Natural killer cell (primary cell): ENCODE results near the gene GHRHR. TPM values are rescaled to one million over a fixed set of nuclear protein-coding genes. Genes with fewer than 3 reads are reported as not detected.

Experiments
- ATAC-seq, 3 donors: fragments of 150-1000 bp in 2 of 3; fragments of 200-7000 bp in 1 of 3; cut with Tn5 transposase; 1 replicate in 1 of 3; 2 replicates in 2 of 3; pipeline ENCODE4 v1.10.0; 2021; ENCODE audit warnings: mild to moderate bottlenecking in 2 of 3, moderate library complexity in 2 of 3
- DNase-seq, 2 donors: peaks; one replicate each; pipeline versions ENCODE4 v3.0.0 to v3.0.0-alpha.2; 2013 to 2021; ENCODE audit warnings: mixed read lengths in 1 of 2
- H3K27ac ChIP-seq: one replicate; pipeline ENCODE4 v1.5.1; 2013; ENCODE audit warnings: mild to moderate bottlenecking, low read length
- H3K27me3 ChIP-seq: one replicate; pipeline ENCODE4 v1.6.1; 2013; ENCODE audit warnings: low read length; ENCODE audit not compliant: control insufficient read depth, insufficient read depth
- H3K36me3 ChIP-seq: one replicate; pipeline ENCODE4 v1.6.1; 2013; ENCODE audit warnings: low read length; ENCODE audit not compliant: control insufficient read depth, insufficient read depth
- H3K4me1 ChIP-seq: one replicate; pipeline ENCODE4 v1.6.1; 2013; ENCODE audit warnings: low read length; ENCODE audit not compliant: control insufficient read depth, insufficient read depth
- H3K4me3 ChIP-seq: one replicate; pipeline ENCODE4 v1.5.1; 2013; ENCODE audit warnings: low read length
- H3K9me3 ChIP-seq: one replicate; pipeline ENCODE4 v1.6.1; 2013; ENCODE audit warnings: low read length; ENCODE audit not compliant: control insufficient read depth, insufficient read depth
- H3K27ac Mint-ChIP-seq, 2 donors: one replicate each; pipeline ENCODE4 v1.8.0; 2022; ENCODE audit warnings: mild to moderate bottlenecking in 2 of 2, mixed read lengths in 2 of 2, moderate library complexity in 1 of 2
- H3K27me3 Mint-ChIP-seq, 2 donors: one replicate each; pipeline ENCODE4 v1.8.0; 2022; ENCODE audit warnings: low read depth in 2 of 2, mixed read lengths in 2 of 2
- H3K36me3 Mint-ChIP-seq: one replicate; pipeline ENCODE4 v1.8.0; 2022; ENCODE audit warnings: mixed read lengths
- H3K4me1 Mint-ChIP-seq, 2 donors: one replicate each; pipeline ENCODE4 v1.8.0; 2022; ENCODE audit warnings: mixed read lengths in 2 of 2
- H3K4me3 Mint-ChIP-seq: one replicate; pipeline ENCODE4 v1.8.0; 2022; ENCODE audit warnings: mild to moderate bottlenecking, moderate library complexity, mixed read lengths
- H3K9me3 Mint-ChIP-seq, 2 donors: one replicate each; pipeline ENCODE4 v1.8.0; 2022; ENCODE audit warnings: mixed read lengths in 2 of 2
- CTCF ChIP-seq: fragments of 200-600 bp; IDR thresholded peaks from one replicate; pipeline ENCODE4 v1.8.0; 2022; ENCODE audit warnings: antibody characterized with exemption
- WGBS: methylation state at CpG from one replicate; pipeline ENCODE4 v1.1.7; 2013; ENCODE audit warnings: missing lambda C conversion rate; ENCODE audit not compliant: insufficient coverage; 5-methylcytosine and 5-hydroxymethylcytosine counted together
- intact Hi-C: fragments of 100-400 bp; cut with micrococcal nuclease; formaldehyde crosslinking; loops from one replicate; pipeline ENCODE4 v1.14.2; 2022
- total RNA-seq, 4 donors: library from RNA; stranded (reverse); fragments of 120-200 nt in 1 of 4; gene quantifications; one replicate each; pipeline versions ENCODE4 v1.2.3 to v1.2.4, GENCODE V29; 2013 to 2022

The GHRHR gene
- total RNA-seq, 3 donors from 2014 or later (not counting 1 experiment from before 2014, with no cell fraction given) = not detected

GRCh38 chr7:31020161-31020560 is 56.4 kb downstream of the GHRHR start:
- Histone ChIP-seq H3K36me3 (no peaks in the 10 kb centered on the region), H3K27me3 (no peaks in the 10 kb centered on the region), H3K4me1 (peaks cover 46% of the 10 kb centered on the region), H3K27ac (no peak overlapping the region), H3K9me3 (peaks cover 11% of the 10 kb centered on the region), H3K4me3 (no peak overlapping the region)
- 85% methylated on average over 2 of the region's 3 CpGs for WGBS
- Mint-ChIP-seq H3K27me3 (no peaks in the 10 kb centered on the region), H3K9me3 (no peaks in the 10 kb centered on the region), H3K4me1 (peaks cover 37 to 44% of the 10 kb centered on the region in 2 donors), H3K4me3 (no peak overlapping the region), H3K27ac (no peak overlapping the region), H3K36me3 (no peaks in the 10 kb centered on the region)
- intact Hi-C loops = no loop called here
- DNase-seq (no peak), ATAC-seq (no peak)
- TF ChIP-seq CTCF = no peak

GRCh38 chr7:31020652-31021051 is 56.9 kb downstream of the GHRHR start:
- Mint-ChIP-seq H3K36me3 (no peaks in the 10 kb centered on the region), H3K27me3 (no peaks in the 10 kb centered on the region), H3K27ac (no peak overlapping the region), H3K4me1 (peaks cover 42 to 44% of the 10 kb centered on the region in 2 donors), H3K4me3 (no peak overlapping the region), H3K9me3 (no peaks in the 10 kb centered on the region)
- Histone ChIP-seq H3K27me3 (no peaks in the 10 kb centered on the region), H3K9me3 (peaks cover 12% of the 10 kb centered on the region), H3K4me3 (no peak overlapping the region), H3K36me3 (no peaks in the 10 kb centered on the region), H3K27ac (no peak overlapping the region), H3K4me1 (peaks cover 51% of the 10 kb centered on the region)
- 68% methylated on average over 3 of the region's 3 CpGs for WGBS
- no peak for TF ChIP-seq CTCF
- intact Hi-C loops = no loop called here
- no peak for ATAC-seq
- no peak for DNase-seq

DNA sequence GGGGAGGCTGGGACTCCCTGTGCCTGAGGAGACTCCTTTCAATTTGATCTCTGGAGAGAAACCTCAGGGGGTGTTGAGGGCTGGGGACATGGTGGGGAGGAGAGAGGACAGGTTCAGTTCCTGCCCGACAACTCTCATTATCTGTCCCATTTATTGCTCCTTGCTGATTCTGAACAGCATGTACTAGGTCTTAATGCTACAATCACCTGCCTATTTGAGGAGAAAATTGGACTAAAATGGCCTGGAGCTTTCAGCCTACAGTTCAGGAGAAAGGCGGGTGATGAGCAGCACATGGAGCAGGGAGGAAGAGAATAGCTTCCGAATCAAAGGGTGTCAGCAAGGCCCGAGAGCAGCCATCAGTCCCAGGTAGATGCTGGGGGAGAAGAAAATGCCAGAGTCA is 58.4 kb downstream of the GHRHR start:
- H3K9me3 ChIP-seq = peaks cover 12% of the 10 kb centered on the region
- no peak for TF ChIP-seq CTCF
- no peaks in the 10 kb centered on the region for H3K27me3 ChIP-seq
- WGBS = 97% methylated on average over 3 of the region's 4 CpGs
- peaks cover 66% of the 10 kb centered on the region for H3K4me1 ChIP-seq
- ATAC-seq (no peak), DNase-seq (no peak)
- peak overlapping the region in 1 of 2 donors; percentile 58 for H3K27ac Mint-ChIP-seq
- no peaks in the 10 kb centered on the region for H3K36me3 ChIP-seq
- peaks cover 50 to 57% of the 10 kb centered on the region in 2 donors for H3K4me1 Mint-ChIP-seq
- H3K36me3 Mint-ChIP-seq = no peaks in the 10 kb centered on the region
- no peaks in the 10 kb centered on the region for H3K9me3 Mint-ChIP-seq
- no peak overlapping the region for H3K27ac ChIP-seq
- no peak overlapping the region for H3K4me3 ChIP-seq
- intact Hi-C loops = no loop called here
- no peaks in the 10 kb centered on the region for H3K27me3 Mint-ChIP-seq
- H3K4me3 Mint-ChIP-seq = no peak overlapping the region

GRCh38 chr7:31022726-31023125 is 59.0 kb downstream of the GHRHR start:
- ATAC-seq (no peak), DNase-seq (no peak)
- H3K36me3 ChIP-seq = no peaks in the 10 kb centered on the region
- Mint-ChIP-seq H3K36me3 (no peaks in the 10 kb centered on the region), H3K27ac (peak overlapping the region in 1 of 2 donors; percentile 58), H3K4me1 (peaks cover 50 to 57% of the 10 kb centered on the region in 2 donors), H3K9me3 (no peaks in the 10 kb centered on the region), H3K27me3 (no peaks in the 10 kb centered on the region), H3K4me3 (no peak overlapping the region)
- H3K4me3 ChIP-seq = no peak overlapping the region
- intact Hi-C loops = no loop called here
- H3K9me3 ChIP-seq = peaks cover 12% of the 10 kb centered on the region
- 91% methylated on average over 3 of the region's 3 CpGs for WGBS
- H3K27ac ChIP-seq = no peak overlapping the region
- H3K4me1 ChIP-seq = peaks cover 66% of the 10 kb centered on the region
- no peak for TF ChIP-seq CTCF
- no peaks in the 10 kb centered on the region for H3K27me3 ChIP-seq
